HG03103 (cell line): ENCODE measurements around the gene NPL.

ENCODE experiments used
- ATAC-seq: cut with Tn5 transposase; IDR thresholded peaks from one replicate; pipeline ENCODE4 v1.9.1; 2021; ENCODE audit warnings: low read depth; ENCODE audit not compliant: unreplicated experiment

Gene NPL

GRCh38 chr1:182811975-182812722, 22.6 kb downstream of the NPL start:
- no peak for ATAC-seq

GRCh38 chr1:182816863-182817262, 27.3 kb downstream of the NPL start:
- no peak for ATAC-seq

- ATAC-seq: no peak
These were observed 28.2 kb downstream of the NPL start for GRCh38 chr1:182817802-182818201.

- ATAC-seq: no peak
These were observed 33.6 kb downstream of the NPL start for GRCh38 chr1:182823220-182823619.

GRCh38 chr1:182826892-182827291, 37.3 kb downstream of the NPL start:
- no peak for ATAC-seq

- ATAC-seq: peak; percentile 55
These were observed 39.8 kb downstream of the NPL start for GRCh38 chr1:182829285-182829932.

- ATAC-seq: no peak
These were observed 43.7 kb downstream of the NPL start for GRCh38 chr1:182833271-182833670.

- no peak for ATAC-seq
These were observed 44.8 kb downstream of the NPL start for GRCh38 chr1:182834326-182834725.

GRCh38 chr1:182835806-182836205, 46.2 kb downstream of the NPL start:
- no peak for ATAC-seq

- ATAC-seq: peak; percentile 78
These were observed 49.9 kb downstream of the NPL start, which contains the start of gene DHX9 for GRCh38 chr1:182839209-182840066. TSS of gene DHX9 (plus strand) at chr1:182839347. CDS start at chr1:182842567, 3,220 bp downstream.

GRCh38 chr1:182841368-182841988, 51.9 kb downstream of the NPL start:
- ATAC-seq: no peak

GRCh38 chr1:182842265-182842664, 52.7 kb downstream of the NPL start:
- ATAC-seq: no peak

GRCh38 chr1:182845379-182845778, 55.8 kb downstream of the NPL start:
- no peak for ATAC-seq

GRCh38 chr1:182845894-182846293, 56.3 kb downstream of the NPL start:
- no peak for ATAC-seq

GRCh38 chr1:182847105-182847504, 57.5 kb downstream of the NPL start:
- ATAC-seq: no peak

- ATAC-seq: no peak
These were observed 59.2 kb downstream of the NPL start for GRCh38 chr1:182848736-182849135.

GRCh38 chr1:182850319-182850718, 60.7 kb downstream of the NPL start:
- ATAC-seq: no peak

- ATAC-seq: no peak
These were observed 62.3 kb downstream of the NPL start for GRCh38 chr1:182851825-182852224.

- no peak for ATAC-seq
These were observed 66.3 kb downstream of the NPL start for GRCh38 chr1:182855911-182856310.

- ATAC-seq: no peak
These were observed 67.6 kb downstream of the NPL start for GRCh38 chr1:182857212-182857611.

GRCh38 chr1:182860658-182861057, 71.1 kb downstream of the NPL start:
- no peak for ATAC-seq
